GM20000 (cell line): ENCODE measurements around the gene FAM228B.

Experiments
- DNase-seq: peaks from one replicate; pipeline ENCODE4 v3.0.0; 2012; ENCODE audit warnings: low spot score
- TF ChIP-seq, protein P1 (sequence below): IDR thresholded peaks from 2 replicates; pipeline ENCODE4 v1.5.1; 2012; ENCODE audit warnings: mild to moderate bottlenecking, control low read depth; ENCODE audit errors: extremely low read depth, missing control alignments

The FAM228B gene

DNA sequence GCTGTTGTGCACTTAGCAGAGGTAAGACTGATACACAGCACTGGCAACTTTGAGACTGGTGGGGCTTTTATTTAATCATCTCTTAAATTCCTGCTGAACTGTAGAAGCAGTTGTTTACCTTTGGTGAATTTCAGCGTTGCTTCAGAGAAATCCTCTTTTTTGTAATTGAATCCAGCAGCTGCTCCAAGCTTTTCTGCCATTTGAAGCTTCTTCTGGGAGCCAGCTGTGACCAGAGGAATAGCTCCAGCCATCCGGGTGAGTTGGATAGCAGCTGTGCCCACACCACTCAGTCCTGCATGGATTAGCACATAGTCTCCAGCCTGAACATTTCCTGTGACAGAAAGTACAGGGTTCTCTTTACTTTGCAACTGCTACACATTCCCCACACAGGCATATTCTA, 42.6 kb upstream of the FAM228B start:
- TF ChIP-seq, protein P1, sequence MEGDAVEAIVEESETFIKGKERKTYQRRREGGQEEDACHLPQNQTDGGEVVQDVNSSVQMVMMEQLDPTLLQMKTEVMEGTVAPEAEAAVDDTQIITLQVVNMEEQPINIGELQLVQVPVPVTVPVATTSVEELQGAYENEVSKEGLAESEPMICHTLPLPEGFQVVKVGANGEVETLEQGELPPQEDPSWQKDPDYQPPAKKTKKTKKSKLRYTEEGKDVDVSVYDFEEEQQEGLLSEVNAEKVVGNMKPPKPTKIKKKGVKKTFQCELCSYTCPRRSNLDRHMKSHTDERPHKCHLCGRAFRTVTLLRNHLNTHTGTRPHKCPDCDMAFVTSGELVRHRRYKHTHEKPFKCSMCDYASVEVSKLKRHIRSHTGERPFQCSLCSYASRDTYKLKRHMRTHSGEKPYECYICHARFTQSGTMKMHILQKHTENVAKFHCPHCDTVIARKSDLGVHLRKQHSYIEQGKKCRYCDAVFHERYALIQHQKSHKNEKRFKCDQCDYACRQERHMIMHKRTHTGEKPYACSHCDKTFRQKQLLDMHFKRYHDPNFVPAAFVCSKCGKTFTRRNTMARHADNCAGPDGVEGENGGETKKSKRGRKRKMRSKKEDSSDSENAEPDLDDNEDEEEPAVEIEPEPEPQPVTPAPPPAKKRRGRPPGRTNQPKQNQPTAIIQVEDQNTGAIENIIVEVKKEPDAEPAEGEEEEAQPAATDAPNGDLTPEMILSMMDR = no peak
- no peak for DNase-seq

DNA sequence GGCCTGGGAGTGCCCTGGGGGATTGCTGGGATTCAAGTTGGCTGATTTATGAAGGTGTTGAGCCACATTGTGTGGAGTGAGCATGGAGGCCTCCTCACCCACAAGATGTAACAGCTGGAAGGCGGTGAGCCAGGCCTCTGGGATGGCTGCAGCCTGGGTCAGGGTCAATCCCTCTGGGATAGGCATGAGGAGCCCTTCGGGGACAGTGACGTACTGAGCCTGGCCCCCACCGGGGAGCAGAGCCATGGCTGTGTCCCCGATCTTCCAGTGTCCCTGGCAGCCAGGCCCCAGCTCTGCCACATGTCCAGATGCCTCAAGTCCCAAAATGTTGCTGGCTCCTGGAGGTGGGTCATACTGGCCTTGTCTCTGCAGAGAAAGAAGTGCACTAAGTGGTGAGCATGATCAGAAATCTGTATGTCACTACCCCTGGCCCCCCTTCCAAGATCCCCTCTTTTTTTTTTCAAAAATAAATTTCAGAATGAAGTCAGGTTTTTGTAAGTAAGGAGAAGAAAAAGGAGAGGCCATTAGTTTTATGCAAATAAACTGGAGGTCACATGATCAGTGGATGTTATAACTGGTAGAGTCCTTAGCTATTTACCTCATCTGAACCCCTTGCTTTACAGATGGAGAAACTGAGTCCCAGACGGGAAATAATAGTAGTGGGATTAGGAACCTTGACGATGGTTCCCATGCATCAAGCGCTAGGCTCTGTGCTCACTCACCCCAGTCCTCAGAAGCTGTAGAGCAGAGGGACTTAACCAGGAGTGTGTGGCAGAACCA, 40.3 kb upstream of the FAM228B start:
- TF ChIP-seq, protein P1 = no peak
- DNase-seq = no peak

DNA sequence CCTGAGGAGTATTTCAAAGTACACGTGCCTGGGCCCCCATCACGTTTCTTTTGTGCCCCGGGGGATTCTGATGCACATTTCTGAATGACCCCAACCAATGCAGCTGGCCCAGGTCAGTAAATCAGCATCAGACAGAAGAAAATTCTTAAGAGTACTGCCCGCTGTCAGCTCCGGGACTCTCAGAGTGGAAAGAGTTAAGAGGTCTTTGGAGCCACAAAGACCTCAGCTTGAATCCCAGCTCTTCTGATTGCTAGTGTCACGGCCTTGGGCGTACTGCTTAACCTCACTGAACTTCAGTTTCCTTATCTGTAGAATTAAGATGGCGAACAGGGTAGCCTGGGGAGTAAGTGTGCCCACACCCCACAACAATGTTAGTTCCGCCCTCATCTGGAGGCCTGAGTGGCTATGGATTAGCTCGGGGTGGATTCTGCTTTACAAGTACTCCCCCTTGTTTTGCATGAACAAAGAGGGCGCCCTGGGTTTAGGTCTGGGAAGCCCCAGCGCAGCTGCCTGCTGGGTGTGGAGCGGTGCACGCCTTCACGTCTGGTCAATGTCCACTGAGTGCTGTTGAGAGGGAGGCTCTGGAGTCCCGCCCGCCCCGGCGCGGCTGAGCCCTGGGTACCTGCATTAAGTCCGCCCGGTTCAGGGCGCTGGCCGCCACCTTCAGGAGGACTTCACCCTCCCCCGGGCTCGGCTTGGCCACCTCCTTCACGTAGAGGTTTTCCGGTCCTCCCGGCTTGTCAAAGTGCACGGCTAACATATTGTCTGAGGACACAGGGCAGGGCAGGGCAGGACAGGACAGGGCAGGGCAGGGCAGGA, 39.5 kb upstream of the FAM228B start:
- peak; percentile 87 for DNase-seq
- TF ChIP-seq, protein P1 = no peak

DNA sequence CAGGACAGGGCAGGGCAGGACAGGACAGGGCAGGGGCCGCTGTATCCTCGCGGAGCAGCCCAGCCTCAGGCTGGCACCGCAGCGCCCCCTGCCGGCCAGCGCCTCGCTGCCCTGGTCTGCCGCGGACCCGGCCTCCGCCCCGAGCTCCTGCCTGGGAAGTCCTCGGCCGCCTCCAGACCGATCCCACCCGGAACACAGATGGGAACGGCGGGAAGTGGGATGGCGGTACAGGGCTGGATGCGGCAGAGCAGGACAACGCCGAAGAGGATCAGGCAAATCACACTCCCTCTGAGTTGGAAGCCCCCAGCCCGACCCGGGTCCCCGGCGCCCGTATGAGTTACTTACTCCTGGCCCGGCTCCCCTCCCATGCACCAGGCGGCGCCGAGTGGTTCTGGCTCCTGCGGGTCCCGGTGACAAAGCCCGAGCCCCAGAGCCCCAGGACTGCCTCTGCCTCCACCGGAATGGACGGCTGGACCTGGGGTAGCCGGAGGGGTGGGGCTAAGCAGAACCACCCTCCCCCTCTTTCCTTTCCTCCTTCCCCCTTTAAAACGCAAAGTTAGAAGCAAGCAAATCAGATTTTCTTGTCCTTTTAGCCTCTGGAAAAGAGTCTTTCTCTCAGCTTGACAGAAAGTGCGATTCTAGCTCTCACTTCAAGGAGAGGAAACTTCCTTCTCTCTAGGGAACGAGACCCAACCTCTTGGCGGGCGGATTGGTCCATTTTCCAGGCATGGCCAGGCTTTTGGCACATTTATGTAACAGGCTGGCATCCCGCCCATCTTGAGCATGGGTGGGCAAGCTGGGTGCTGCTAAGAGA, 38.7 kb upstream of the FAM228B start, which contains the start of gene TP53I3:
Gene TP53I3, minus strand, starts transcription at position 449 of the 814 bp plus-strand sequence. CDS start 508 bp downstream, outside the sequence.
- TF ChIP-seq, protein P1 = peak; percentile 98
- DNase-seq = peak; percentile 88

DNA sequence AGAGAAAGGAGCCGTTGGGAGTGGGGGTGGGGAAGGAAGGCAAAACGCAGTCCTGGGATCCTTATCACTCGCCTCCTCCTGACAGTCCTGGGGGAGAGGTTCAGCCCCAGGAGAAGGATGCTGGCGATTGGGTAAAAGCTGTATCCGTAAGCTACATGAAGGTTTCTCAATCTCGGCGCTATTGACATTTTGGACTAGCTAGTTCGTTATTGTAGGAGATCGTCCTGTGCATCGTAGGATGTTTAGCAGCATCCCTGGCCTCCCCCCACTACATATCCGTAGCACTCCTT, 38.1 kb upstream of the FAM228B start:
- DNase-seq = no peak
- TF ChIP-seq, protein P1 = no peak

DNA sequence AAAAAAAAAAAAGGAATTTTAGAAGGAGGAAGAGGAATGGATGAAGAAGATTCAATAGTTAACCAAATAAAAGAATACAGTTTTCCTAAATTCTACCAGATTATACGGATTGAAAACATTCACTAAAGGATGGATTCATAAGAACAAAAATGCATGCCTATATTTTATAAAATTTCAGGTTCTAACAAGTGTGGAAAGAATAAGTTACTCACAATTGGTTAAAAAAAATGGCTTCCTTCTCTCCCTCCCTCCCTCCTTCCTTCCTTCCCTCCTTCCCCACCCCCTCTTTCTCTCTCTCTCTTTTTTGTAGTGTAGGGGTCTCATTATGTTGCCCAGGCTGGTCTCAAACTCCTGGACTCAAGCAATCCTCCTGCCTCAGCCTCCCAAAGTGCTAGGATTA, 37.0 kb upstream of the FAM228B start:
- TF ChIP-seq, protein P1 = no peak
- no peak for DNase-seq
